Activated CD8-positive, alpha-beta memory T cell treated with anti-CD3 and anti-CD28 coated beads, Interleukin-2, amount 10 ng/mL, durations not matched to agents 7 days and 5 days (primary cell): ENCODE measurements around the gene TAF6. TPM values are rescaled to one million over a fixed set of nuclear protein-coding genes. Genes with fewer than 3 reads are reported as not detected.

Experiments
- ATAC-seq: fragments of 150-1000 bp; cut with Tn5 transposase; one replicate; pipeline ENCODE4 v1.10.0; 2021; ENCODE audit warnings: moderate library complexity
- CTCF ChIA-PET: fragments of 350-600 bp; sonication (Branson Sonifier 250); formaldehyde crosslinking; loops from one replicate; lab custom pipeline; 2021; ENCODE audit warnings: antibody characterized with exemption; lab: Charles Lee
- DNase-seq: peaks from one replicate; pipeline ENCODE4 v3.0.0-alpha.2; 2020
- H3K27ac Mint-ChIP-seq: one replicate; pipeline ENCODE4 v1.8.0; 2021; ENCODE audit warnings: mild to moderate bottlenecking, mixed read lengths
- H3K27me3 Mint-ChIP-seq: one replicate; pipeline ENCODE4 v1.8.0; 2021; ENCODE audit warnings: mixed read lengths
- H3K36me3 Mint-ChIP-seq: one replicate; pipeline ENCODE4 v1.8.0; 2021; ENCODE audit warnings: mild to moderate bottlenecking, mixed read lengths
- H3K4me1 Mint-ChIP-seq: one replicate; pipeline ENCODE4 v1.8.0; 2021; ENCODE audit warnings: mixed read lengths
- H3K4me3 Mint-ChIP-seq: one replicate; pipeline ENCODE4 v1.8.0; 2021; ENCODE audit warnings: mild to moderate bottlenecking, moderate library complexity, mixed read lengths
- H3K9me3 Mint-ChIP-seq: one replicate; pipeline ENCODE4 v1.8.0; 2022; ENCODE audit warnings: low read depth, mixed read lengths
- total RNA-seq, 2 experiments: library from RNA; stranded (reverse); gene quantifications; one replicate each; pipeline ENCODE4 v1.2.3, GENCODE V29; 2021

TAF6 gene
- total RNA-seq, 2 experiments from 2014 or later = 70.4 to 71.4 TPM

- Mint-ChIP-seq H3K4me3 (no peak overlapping the region), H3K27ac (no peak overlapping the region), H3K4me1 (peaks cover 11% of the 10 kb centered on the region), H3K9me3 (no peaks in the 10 kb centered on the region), H3K27me3 (no peaks in the 10 kb centered on the region), H3K36me3 (peaks cover 21% of the 10 kb centered on the region)
- DNase-seq = no peak
- ATAC-seq = no peak
- CTCF ChIA-PET = no interaction called here
These were observed 11.9 kb downstream of the TAF6 start for GRCh38 chr7:100107125-100107737.

- peaks cover 11% of the 10 kb centered on the region for H3K4me1 Mint-ChIP-seq
- CTCF ChIA-PET = interaction anchor here (6.8 kb wide), 1 partner anchor 24 kb away, joined by 60 read pairs; no protein-coding TSS in a partner anchor
- ATAC-seq (no peak), DNase-seq (no peak)
- no peak overlapping the region for H3K27ac Mint-ChIP-seq
- no peaks in the 10 kb centered on the region for H3K9me3 Mint-ChIP-seq
- H3K27me3 Mint-ChIP-seq = no peaks in the 10 kb centered on the region
- H3K4me3 Mint-ChIP-seq = no peak overlapping the region
- H3K36me3 Mint-ChIP-seq = peaks cover 20% of the 10 kb centered on the region
These were observed 12.5 kb downstream of the TAF6 start for GRCh38 chr7:100106633-100107032.

- Mint-ChIP-seq H3K4me1 (peaks cover 13% of the 10 kb centered on the region), H3K36me3 (peaks cover 12% of the 10 kb centered on the region), H3K9me3 (no peaks in the 10 kb centered on the region), H3K27ac (no peak overlapping the region), H3K27me3 (no peaks in the 10 kb centered on the region), H3K4me3 (no peak overlapping the region)
- DNase-seq (no peak), ATAC-seq (no peak)
- CTCF ChIA-PET = interaction anchor here (1.0 to 6.8 kb wide), 2 partner anchors 10 to 26 kb away, joined by 3 to 60 read pairs; no protein-coding TSS in a partner anchor
These were observed 13.6 kb downstream of the TAF6 start for GRCh38 chr7:100105534-100105933.

DNA sequence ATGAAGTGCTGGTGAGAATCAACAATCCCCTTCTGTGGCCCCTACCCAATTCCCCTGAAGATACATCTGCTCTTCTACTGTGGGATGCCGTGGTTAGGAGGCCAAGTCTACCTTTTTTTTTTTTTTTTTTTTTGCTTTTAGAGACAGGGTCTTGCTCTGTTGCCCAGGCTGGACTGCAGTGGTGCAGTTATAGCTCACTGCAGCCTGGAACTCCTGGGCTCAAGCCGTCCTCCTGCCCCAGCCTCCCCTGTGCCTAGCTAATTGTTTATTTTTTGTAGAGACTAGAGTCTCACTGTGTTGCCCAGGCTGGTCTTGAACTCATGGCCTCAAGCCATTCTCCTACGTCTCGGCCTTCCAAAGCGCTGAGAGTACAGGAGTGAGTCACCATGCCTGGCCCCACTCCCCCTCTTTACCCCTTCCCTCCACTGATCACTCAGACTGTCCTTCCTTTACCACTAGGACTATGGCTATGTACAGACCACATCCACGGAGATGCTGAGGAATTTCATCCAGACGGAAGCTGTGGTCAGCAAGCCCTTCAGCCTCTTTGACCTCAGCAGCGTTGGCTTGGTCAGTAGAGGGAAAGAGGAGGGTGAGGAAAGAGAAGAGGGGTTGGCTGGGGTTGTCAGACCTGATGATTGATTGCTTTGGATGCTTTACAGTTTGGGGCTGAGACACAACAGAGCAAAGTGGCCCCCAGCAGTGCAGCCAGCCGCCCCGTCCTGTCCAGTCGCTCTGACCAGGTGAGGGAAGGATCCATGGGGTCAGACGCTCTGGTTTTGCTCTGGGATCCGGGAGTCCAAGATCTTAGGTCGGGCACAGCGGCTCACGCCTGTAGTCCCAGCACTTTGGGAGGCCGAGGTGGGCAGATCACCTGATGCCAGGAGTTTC, 16.0 kb downstream of the TAF6 start:
- DNase-seq (no peak), ATAC-seq (no peak)
- peak overlapping the region; percentile 93 for H3K27ac Mint-ChIP-seq
- H3K4me3 Mint-ChIP-seq = peak overlapping the region; percentile 90
- peaks cover 30% of the 10 kb centered on the region for H3K36me3 Mint-ChIP-seq
- no peaks in the 10 kb centered on the region for H3K27me3 Mint-ChIP-seq
- no peaks in the 10 kb centered on the region for H3K9me3 Mint-ChIP-seq
- peaks cover 33% of the 10 kb centered on the region for H3K4me1 Mint-ChIP-seq
- CTCF ChIA-PET = interaction anchor here (1.2 to 6.8 kb wide), 5 partner anchors 8 to 28 kb away, joined by 4 to 60 read pairs (median 8); partner anchors contain the start of gene COPS6

DNA sequence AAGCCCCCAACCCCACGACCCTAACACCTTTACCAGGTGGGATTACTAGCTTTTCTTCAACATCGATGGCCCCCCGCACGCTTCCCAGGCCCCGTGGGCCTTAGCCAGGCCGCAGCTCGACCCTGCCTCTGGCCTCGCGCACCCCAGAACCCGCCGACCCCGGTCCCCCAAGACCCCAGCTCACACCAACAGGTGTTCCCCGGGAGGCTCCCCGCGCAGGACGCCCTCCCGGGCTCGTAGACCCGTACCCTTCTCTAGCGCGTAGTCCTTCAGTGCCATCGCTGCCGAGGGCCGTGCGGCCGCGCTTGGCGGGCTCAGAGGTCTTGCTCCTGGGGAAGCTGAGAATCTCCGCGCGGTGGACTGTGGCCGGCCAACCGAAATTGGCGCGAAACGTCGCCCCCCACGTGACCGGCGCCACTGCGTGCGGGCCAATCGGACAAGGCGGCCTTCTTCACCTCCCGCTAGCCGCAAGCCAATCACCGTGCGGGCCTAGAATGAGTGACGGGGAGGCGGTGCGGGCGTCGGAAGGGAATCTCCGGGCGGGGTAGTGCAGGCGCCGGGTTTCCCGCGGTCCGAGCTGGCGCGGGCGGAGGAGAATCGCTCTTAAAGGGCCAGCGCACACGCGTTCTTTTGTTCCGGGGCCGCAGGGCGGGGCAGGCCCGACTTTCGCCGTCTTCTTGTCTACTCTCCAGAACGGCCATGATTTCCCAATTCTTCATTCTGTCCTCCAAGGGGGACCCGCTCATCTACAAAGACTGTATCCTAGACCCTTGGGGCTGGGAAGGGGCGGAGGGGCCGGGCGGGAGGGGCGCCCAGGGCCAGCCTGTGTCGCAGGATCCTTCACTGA, 17.9 kb downstream of the TAF6 start, which contains the start of the genes AP4M1 and MCM7:
Gene AP4M1, plus strand, starts transcription at position 628 of the 847 bp plus-strand sequence. Its CDS starts 72 bp downstream, at position 700.
Gene MCM7, minus strand, starts transcription at position 382 of the 847 bp plus-strand sequence. Its CDS starts 103 bp downstream, at position 279.
- no peaks in the 10 kb centered on the region for H3K9me3 Mint-ChIP-seq
- CTCF ChIA-PET = interaction anchor here (0.8 to 6.8 kb wide), 15 partner anchors 10 to 187 kb away, joined by 3 to 60 read pairs (median 4); partner anchors contain the start of genes COPS6, MBLAC1 and ZSCAN21
- peaks cover 43% of the 10 kb centered on the region for H3K36me3 Mint-ChIP-seq
- H3K4me3 Mint-ChIP-seq = peak within 1 kb of the TSS; percentile 90
- peaks cover 43% of the 10 kb centered on the region for H3K4me1 Mint-ChIP-seq
- H3K27ac Mint-ChIP-seq = peak within 1 kb of the TSS; percentile 93
- DNase-seq (peak; percentile 99), ATAC-seq (peak; percentile 88)
- H3K27me3 Mint-ChIP-seq = no peaks in the 10 kb centered on the region

- peak; percentile 79 for ATAC-seq
- Mint-ChIP-seq H3K4me3 (peak overlapping the region; percentile 90), H3K9me3 (no peaks in the 10 kb centered on the region), H3K4me1 (peaks cover 48% of the 10 kb centered on the region), H3K27me3 (no peaks in the 10 kb centered on the region), H3K36me3 (peaks cover 50% of the 10 kb centered on the region), H3K27ac (peak overlapping the region; percentile 93)
- CTCF ChIA-PET = interaction anchor here (0.9 to 6.8 kb wide), 7 partner anchors 11 to 186 kb away, joined by 3 to 60 read pairs (median 7); partner anchors contain the start of genes COPS6, MBLAC1 and ZSCAN21
- DNase-seq = peak; percentile 92
These were observed 18.6 kb downstream of the TAF6 start for GRCh38 chr7:100100420-100101015.

DNA sequence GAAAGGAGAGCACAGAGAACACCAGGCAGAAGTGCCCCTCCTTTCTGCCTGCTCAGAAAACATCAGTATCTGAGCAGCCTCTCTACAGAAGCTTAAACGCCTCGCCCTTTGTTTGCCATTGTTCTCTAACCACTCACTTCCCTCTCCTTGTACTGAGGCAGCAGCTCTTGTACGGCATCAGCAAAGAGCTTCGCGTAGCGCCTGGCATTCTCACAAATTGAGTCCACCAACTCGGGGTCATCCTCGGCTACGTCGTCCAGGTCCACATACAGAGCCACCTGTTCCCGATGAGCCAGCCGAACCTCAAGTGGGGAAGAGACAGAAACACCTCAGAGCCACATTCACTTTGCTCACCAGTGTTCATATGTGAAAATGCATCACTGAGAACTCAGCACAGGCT, 19.7 kb downstream of the TAF6 start:
- H3K27me3 Mint-ChIP-seq = no peaks in the 10 kb centered on the region
- H3K9me3 Mint-ChIP-seq = no peaks in the 10 kb centered on the region
- peak overlapping the region; percentile 90 for H3K4me3 Mint-ChIP-seq
- ATAC-seq (no peak), DNase-seq (no peak)
- no peak overlapping the region for H3K27ac Mint-ChIP-seq
- CTCF ChIA-PET = interaction anchor here (0.8 to 3.0 kb wide), 3 partner anchors 9 to 78 kb away, joined by 3 to 14 read pairs (median 4); partner anchors contain the start of gene STAG3
- H3K4me1 Mint-ChIP-seq = peaks cover 48% of the 10 kb centered on the region
- peaks cover 58% of the 10 kb centered on the region for H3K36me3 Mint-ChIP-seq

DNA sequence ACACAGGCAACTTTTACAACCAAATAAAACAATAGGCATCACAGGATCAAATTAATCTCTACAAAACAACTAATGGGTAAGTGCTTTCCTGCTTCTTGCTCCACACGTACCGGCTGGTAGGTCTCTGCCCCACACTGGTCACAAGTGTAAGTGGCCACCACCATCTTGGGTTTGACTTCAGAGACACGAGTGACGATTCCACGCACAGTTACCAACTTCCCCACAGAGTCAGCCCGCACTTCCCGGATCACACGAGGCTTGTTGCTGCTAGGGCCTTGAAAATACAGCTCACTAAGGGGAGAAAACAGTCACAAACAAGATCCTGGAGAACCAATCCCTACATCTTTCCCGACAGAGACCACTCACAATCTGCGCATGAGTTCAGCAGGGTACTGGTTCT, 20.2 kb downstream of the TAF6 start:
- Mint-ChIP-seq H3K4me1 (peaks cover 48% of the 10 kb centered on the region), H3K27me3 (no peaks in the 10 kb centered on the region), H3K4me3 (peak overlapping the region; percentile 90), H3K36me3 (peaks cover 61% of the 10 kb centered on the region), H3K9me3 (no peaks in the 10 kb centered on the region), H3K27ac (peak overlapping the region; percentile 26)
- ATAC-seq (no peak), DNase-seq (no peak)
- CTCF ChIA-PET = interaction anchor here (0.8 to 3.0 kb wide), 3 partner anchors 9 to 79 kb away, joined by 3 to 14 read pairs (median 4); partner anchors contain the start of gene STAG3

DNA sequence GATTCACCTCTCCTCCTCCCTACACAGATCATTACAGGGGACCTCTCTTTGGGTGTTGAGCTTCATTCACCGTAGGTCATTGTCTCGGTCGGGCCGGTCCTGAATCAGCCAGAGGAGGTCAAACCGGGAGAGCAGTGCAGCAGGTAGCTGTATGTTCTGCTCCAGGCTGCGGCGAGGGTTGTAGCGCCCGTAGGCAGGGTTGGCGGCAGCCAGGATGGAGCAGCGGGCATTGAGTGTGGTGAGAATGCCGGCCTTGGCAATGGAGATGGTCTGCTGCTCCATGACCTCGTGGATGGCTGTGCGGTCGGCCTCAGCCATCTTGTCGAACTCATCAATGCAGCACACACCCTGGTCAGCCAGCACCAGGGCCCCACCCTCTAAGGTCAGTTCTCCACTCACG, 23.5 kb downstream of the TAF6 start:
- no peak for DNase-seq
- H3K36me3 Mint-ChIP-seq = peaks cover 88% of the 10 kb centered on the region
- no peaks in the 10 kb centered on the region for H3K27me3 Mint-ChIP-seq
- no peak for ATAC-seq
- CTCF ChIA-PET = interaction anchor here (0.8 to 1.0 kb wide), 2 partner anchors 13 to 35 kb away, joined by 3 to 5 read pairs; no protein-coding TSS in a partner anchor
- peaks cover 62% of the 10 kb centered on the region for H3K4me1 Mint-ChIP-seq
- H3K4me3 Mint-ChIP-seq = no peak overlapping the region
- no peaks in the 10 kb centered on the region for H3K9me3 Mint-ChIP-seq
- no peak overlapping the region for H3K27ac Mint-ChIP-seq

DNA sequence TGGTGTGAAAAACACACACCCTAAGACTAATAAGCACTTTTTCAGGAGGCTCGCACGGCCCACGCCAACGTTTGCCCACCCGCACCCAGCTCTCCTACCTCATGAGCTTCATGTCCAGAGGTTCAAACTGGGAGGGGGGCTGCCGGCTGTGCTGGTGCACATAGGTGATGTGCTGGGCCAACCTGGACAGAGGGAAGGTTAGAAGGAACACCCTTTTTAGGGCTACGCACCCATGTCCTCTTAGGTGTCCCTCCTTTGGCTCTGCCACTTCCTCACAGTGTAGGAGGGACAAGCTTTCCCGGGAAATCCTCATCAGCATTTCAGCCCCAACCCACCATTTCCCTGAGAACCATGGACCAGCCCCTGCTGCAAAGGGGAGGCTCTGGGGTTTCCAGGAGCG, 23.9 kb downstream of the TAF6 start:
- ATAC-seq = no peak
- CTCF ChIA-PET = interaction anchor here (0.8 to 1.0 kb wide), 2 partner anchors 12 to 36 kb away, joined by 3 to 5 read pairs; no protein-coding TSS in a partner anchor
- Mint-ChIP-seq H3K9me3 (no peaks in the 10 kb centered on the region), H3K4me1 (peaks cover 65% of the 10 kb centered on the region), H3K27me3 (no peaks in the 10 kb centered on the region), H3K27ac (no peak overlapping the region), H3K36me3 (peaks cover 85% of the 10 kb centered on the region), H3K4me3 (no peak overlapping the region)
- DNase-seq = no peak

- CTCF ChIA-PET = no interaction called here
- Mint-ChIP-seq H3K4me1 (peaks cover 63% of the 10 kb centered on the region), H3K27ac (peak overlapping the region; percentile 17)
These were observed 25.2 kb downstream of the TAF6 start for GRCh38 chr7:100093925-100094486.

DNA sequence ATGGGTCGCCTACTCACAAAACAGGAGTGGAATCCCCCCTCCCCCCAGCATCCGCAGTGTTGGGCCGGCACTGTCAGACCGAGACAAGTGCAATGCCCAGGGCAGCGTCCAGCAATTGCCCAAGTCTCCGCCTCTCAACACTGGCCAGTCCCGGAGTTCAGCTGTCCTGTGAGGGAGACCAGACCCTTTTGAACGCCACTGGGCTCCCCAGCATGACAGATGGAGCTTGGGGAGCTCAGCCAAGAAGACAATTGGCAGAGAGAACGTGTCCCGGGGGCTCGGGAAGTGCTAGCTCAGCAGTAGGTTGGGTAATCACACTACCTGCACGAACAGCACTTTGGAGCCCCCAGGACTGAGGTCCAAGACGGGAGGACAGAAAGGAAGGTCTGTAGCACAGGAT, 25.7 kb downstream of the TAF6 start:
- Mint-ChIP-seq H3K9me3 (no peaks in the 10 kb centered on the region), H3K4me3 (no peak overlapping the region), H3K27me3 (no peaks in the 10 kb centered on the region), H3K27ac (no peak overlapping the region), H3K36me3 (peaks cover 70% of the 10 kb centered on the region), H3K4me1 (peaks cover 58% of the 10 kb centered on the region)
- ATAC-seq (no peak), DNase-seq (no peak)
- CTCF ChIA-PET = no interaction called here

More at GRCh38 chr7:100093925-100094486, 25.2 kb downstream of the TAF6 start:
- Mint-ChIP-seq H3K27me3 (no peaks in the 10 kb centered on the region), H3K9me3 (no peaks in the 10 kb centered on the region), H3K4me3 (no peak overlapping the region), H3K36me3 (peaks cover 75% of the 10 kb centered on the region)
- no peak for DNase-seq
- ATAC-seq = no peak
